Neural cell (in vitro differentiated cells): ENCODE results near the gene DAAM2. TPM values are rescaled to one million over a fixed set of nuclear protein-coding genes. Genes with fewer than 3 reads are reported as not detected.

Experiments used
- H2AFZ ChIP-seq: fragments of 200-600, 300-800 bp; sonication (generic), shearing (Covaris generic); 2 replicates; pipeline ENCODE4 v1.6.0; 2014; ENCODE audit warnings: low read depth, mild to moderate bottlenecking, antibody characterized with exemption, low read length, moderate library complexity
- H3F3A ChIP-seq: fragments of 200-600 bp; shearing (Covaris generic); 2 replicates; pipeline ENCODE4 v1.6.1; 2016; ENCODE audit warnings: mild to moderate bottlenecking, moderate library complexity, mixed read lengths, antibody characterized with exemption, low read length; ENCODE audit not compliant: insufficient read depth, poor library complexity, severe bottlenecking
- H3K27ac ChIP-seq: fragments of 200-600, 300-800 bp; sonication (generic), shearing (Covaris generic); 2 replicates; pipeline ENCODE4 v1.5.1; 2014; ENCODE audit warnings: mild to moderate bottlenecking, low read length, moderate library complexity
- H3K27me3 ChIP-seq: fragments of 300-800, 200-600 bp; sonication (generic), shearing (Covaris generic); 2 replicates; pipeline ENCODE4 v1.6.0; 2014; ENCODE audit warnings: mild to moderate bottlenecking, low read depth, low read length, moderate library complexity; ENCODE audit not compliant: insufficient read depth
- H3K36me3 ChIP-seq: fragments of 300-800, 200-600 bp; sonication (generic), shearing (Covaris generic); 2 replicates; pipeline ENCODE4 v1.5.1; 2014; ENCODE audit warnings: mild to moderate bottlenecking, antibody characterized with exemption, low read length, moderate library complexity; ENCODE audit not compliant: insufficient read depth
- H3K4me2 ChIP-seq: fragments of 300-800, 200-600 bp; sonication (generic), shearing (Covaris generic); 2 replicates; pipeline ENCODE4 v1.6.0; 2014; ENCODE audit warnings: mild to moderate bottlenecking, low read length
- H3K4me3 ChIP-seq: fragments of 300-800, 200-600 bp; sonication (generic), shearing (Covaris generic); 2 replicates; pipeline ENCODE4 v1.5.1; 2014; ENCODE audit warnings: mild to moderate bottlenecking, low read length, moderate library complexity
- H3K79me2 ChIP-seq: fragments of 200-600 bp; shearing (Covaris generic); replicated peaks from 2 replicates; pipeline ENCODE4 v1.6.0; 2014; ENCODE audit warnings: mild to moderate bottlenecking, low read length, moderate library complexity; ENCODE audit not compliant: insufficient read depth
- H3K9ac ChIP-seq: fragments of 300-800, 200-600 bp; sonication (generic), shearing (Covaris generic); 2 replicates; pipeline ENCODE4 v1.6.1; 2016; ENCODE audit warnings: mild to moderate bottlenecking, low read length, mixed read lengths
- H3K9me2 ChIP-seq: fragments of 200-600 bp; shearing (Covaris generic); 2 replicates; pipeline ENCODE4 v1.6.1; 2016; ENCODE audit warnings: mild to moderate bottlenecking, low read length, mixed read lengths; ENCODE audit not compliant: insufficient read depth
- H3K9me3 ChIP-seq: fragments of 200-600, 300-800 bp; sonication (generic), shearing (Covaris generic); 2 replicates; pipeline ENCODE4 v1.6.1; 2016; ENCODE audit warnings: mild to moderate bottlenecking, mixed run types, low read length, moderate library complexity, mixed read lengths
- H4K20me1 ChIP-seq: fragments of 200-600 bp; shearing (Covaris generic); 2 replicates; pipeline ENCODE4 v1.6.1; 2016; ENCODE audit warnings: mild to moderate bottlenecking, mixed run types; ENCODE audit not compliant: insufficient read depth
- CTCF ChIP-seq: fragments of 450-650 bp; IDR thresholded peaks from 2 replicates; pipeline ENCODE4 v1.5.1; 2014; ENCODE audit warnings: antibody characterized with exemption, mild to moderate bottlenecking, moderate library complexity; ENCODE audit not compliant: poor library complexity, severe bottlenecking
- EP300 ChIP-seq: fragments of 450-650 bp; conservative IDR thresholded peaks from 2 replicates; pipeline ENCODE4 v1.6.1; 2014; ENCODE audit warnings: antibody characterized with exemption, mild to moderate bottlenecking, moderate library complexity; ENCODE audit not compliant: poor library complexity, severe bottlenecking
- EZH2 ChIP-seq: fragments of 200-600, 300-800 bp; shearing (Covaris generic), sonication (generic); IDR thresholded peaks from 2 replicates; pipeline ENCODE4 v1.6.1; 2014; ENCODE audit warnings: antibody characterized with exemption, low read length, borderline replicate concordance, mild to moderate bottlenecking; ENCODE audit not compliant: insufficient read depth, poor library complexity, severe bottlenecking
- MXI1 ChIP-seq: fragments of 450-650 bp; conservative IDR thresholded peaks from 2 replicates; pipeline ENCODE4 v1.6.1; 2014; ENCODE audit warnings: antibody characterized with exemption, mild to moderate bottlenecking; ENCODE audit not compliant: poor library complexity, severe bottlenecking
- POLR2AphosphoS5 ChIP-seq: IDR thresholded peaks from 2 replicates; pipeline ENCODE4 v1.6.1; 2012
- RAD21 ChIP-seq: fragments of 450-650 bp; conservative IDR thresholded peaks from 2 replicates; pipeline ENCODE4 v1.6.1; 2014; ENCODE audit warnings: antibody characterized with exemption, mild to moderate bottlenecking, moderate library complexity
- REST ChIP-seq: IDR thresholded peaks from 2 replicates; pipeline ENCODE4 v1.6.1; 2012; ENCODE audit warnings: borderline replicate concordance
- SMC3 ChIP-seq: fragments of 450-650 bp; conservative IDR thresholded peaks from 2 replicates; pipeline ENCODE4 v1.6.1; 2014; ENCODE audit warnings: antibody characterized with exemption, mild to moderate bottlenecking, moderate library complexity; ENCODE audit not compliant: poor library complexity
- TAF1 ChIP-seq: IDR thresholded peaks from 2 replicates; pipeline ENCODE4 v1.6.1; 2012; ENCODE audit warnings: low read depth
- polyA plus RNA-seq: library from polyadenylated mRNA; depleted of rRNA; stranded (reverse); fragments of >200 nt; gene quantifications from 2 replicates; pipeline ENCODE4 v1.2.3, GENCODE V29; 2014

The DAAM2 gene
- polyA plus RNA-seq, 1 donor from 2014 or later = 1.2 TPM

- Histone ChIP-seq H3K79me2 (no peaks in the 10 kb centered on the region), H3K4me2 (no peak overlapping the region), H3K9me3 (no peaks in the 10 kb centered on the region), H3K9ac (no peak overlapping the region), H3F3A (no peaks in the 10 kb centered on the region), H4K20me1 (no peaks in the 10 kb centered on the region), H3K27ac (no peak overlapping the region), H2AFZ (no peak overlapping the region), H3K27me3 (no peaks in the 10 kb centered on the region), H3K36me3 (no peaks in the 10 kb centered on the region), H3K9me2 (no peaks in the 10 kb centered on the region), H3K4me3 (no peak overlapping the region)
- TF ChIP-seq TAF1 (no peak), MXI1 (no peak), REST (no peak), POLR2AphosphoS5 (no peak), RAD21 (no peak), EZH2 (no peak), EP300 (no peak), CTCF (no peak), SMC3 (no peak)
Measured at GRCh38 chr6:39915866-39916265, 123.7 kb downstream of the DAAM2 start.

GRCh38 chr6:39917329-39917728 lies 125.2 kb downstream of the DAAM2 start:
- Histone ChIP-seq H3K9ac (no peak overlapping the region), H3K27ac (no peak overlapping the region)

More at GRCh38 chr6:39917329-39917728, 125.2 kb downstream of the DAAM2 start:
- no peaks in the 10 kb centered on the region for H3K27me3 ChIP-seq
- no peaks in the 10 kb centered on the region for H3K9me3 ChIP-seq
- no peaks in the 10 kb centered on the region for H3K36me3 ChIP-seq
- no peaks in the 10 kb centered on the region for H4K20me1 ChIP-seq
- no peaks in the 10 kb centered on the region for H3K79me2 ChIP-seq
- no peak overlapping the region for H3K4me2 ChIP-seq
- no peak overlapping the region for H2AFZ ChIP-seq
- no peak overlapping the region for H3K4me3 ChIP-seq
- H3K9me2 ChIP-seq = no peaks in the 10 kb centered on the region
- no peak for TF ChIP-seq RAD21
- TF ChIP-seq MXI1 = no peak
- TF ChIP-seq EZH2 = no peak
- TF ChIP-seq EP300 = no peak
- no peak for TF ChIP-seq REST
- TF ChIP-seq POLR2AphosphoS5 = no peak
- TF ChIP-seq SMC3 = no peak
- no peak for TF ChIP-seq TAF1
- no peak for TF ChIP-seq CTCF
- H3F3A ChIP-seq = no peaks in the 10 kb centered on the region
